ENCODE results near the gene SLC22A17. TPM values are rescaled to one million over a fixed set of nuclear protein-coding genes. Genes with fewer than 3 reads are reported as not detected.

Gene SLC22A17
- total and polyA plus RNA-seq, 10 of the 15 experiments (the other 5 are each of a cell fraction or from before 2014, with no cell fraction given) = not detected

DNA sequence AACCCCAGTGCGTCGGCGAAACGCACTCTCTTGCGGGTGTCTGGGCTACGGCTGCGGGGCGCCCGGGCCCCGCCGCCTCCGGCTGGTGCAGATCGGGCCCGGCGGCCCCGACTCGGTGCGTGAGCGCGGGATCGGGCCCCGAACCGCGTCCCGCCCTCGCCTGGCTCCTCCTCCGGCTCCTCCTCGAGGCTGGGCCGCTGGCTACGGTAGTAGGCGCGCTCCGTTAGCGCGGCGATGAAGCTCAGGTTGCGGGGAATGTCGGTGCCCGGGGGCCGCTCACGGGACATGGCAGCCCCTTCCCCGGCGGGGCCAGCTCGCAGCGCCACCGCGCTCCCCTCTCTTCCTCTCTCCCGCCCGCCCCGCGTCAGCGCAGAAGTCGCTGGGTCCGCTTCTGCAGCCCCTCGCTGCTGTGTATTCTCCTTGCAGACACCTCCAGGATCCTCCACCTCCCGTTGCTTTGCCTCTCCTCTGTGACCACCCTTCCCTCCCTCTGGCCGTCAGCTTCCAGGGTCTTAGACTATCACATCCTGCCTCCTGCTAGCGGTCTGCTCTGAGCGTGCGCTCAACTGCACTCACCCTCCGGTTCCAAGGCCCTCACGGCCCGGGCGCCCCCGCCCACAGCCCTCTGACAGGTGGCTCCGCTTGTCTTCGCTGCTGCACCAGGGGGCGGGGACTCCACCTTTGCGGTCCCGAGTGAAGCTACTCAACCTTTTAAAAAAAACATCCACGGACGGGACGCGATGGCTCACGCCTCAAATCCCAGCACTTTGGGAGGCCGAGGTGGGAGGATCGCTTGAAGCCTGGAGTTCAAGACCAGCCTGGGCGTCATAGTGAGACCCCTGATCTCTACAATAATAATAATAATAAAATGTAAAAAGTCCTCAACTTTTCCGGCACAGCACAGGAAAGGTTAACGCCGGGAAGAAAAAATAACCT lies 50.1 kb downstream of the SLC22A17 start, which contains the start of gene PPP1R3E (continued):
- TF ChIP-seq, protein P1, sequence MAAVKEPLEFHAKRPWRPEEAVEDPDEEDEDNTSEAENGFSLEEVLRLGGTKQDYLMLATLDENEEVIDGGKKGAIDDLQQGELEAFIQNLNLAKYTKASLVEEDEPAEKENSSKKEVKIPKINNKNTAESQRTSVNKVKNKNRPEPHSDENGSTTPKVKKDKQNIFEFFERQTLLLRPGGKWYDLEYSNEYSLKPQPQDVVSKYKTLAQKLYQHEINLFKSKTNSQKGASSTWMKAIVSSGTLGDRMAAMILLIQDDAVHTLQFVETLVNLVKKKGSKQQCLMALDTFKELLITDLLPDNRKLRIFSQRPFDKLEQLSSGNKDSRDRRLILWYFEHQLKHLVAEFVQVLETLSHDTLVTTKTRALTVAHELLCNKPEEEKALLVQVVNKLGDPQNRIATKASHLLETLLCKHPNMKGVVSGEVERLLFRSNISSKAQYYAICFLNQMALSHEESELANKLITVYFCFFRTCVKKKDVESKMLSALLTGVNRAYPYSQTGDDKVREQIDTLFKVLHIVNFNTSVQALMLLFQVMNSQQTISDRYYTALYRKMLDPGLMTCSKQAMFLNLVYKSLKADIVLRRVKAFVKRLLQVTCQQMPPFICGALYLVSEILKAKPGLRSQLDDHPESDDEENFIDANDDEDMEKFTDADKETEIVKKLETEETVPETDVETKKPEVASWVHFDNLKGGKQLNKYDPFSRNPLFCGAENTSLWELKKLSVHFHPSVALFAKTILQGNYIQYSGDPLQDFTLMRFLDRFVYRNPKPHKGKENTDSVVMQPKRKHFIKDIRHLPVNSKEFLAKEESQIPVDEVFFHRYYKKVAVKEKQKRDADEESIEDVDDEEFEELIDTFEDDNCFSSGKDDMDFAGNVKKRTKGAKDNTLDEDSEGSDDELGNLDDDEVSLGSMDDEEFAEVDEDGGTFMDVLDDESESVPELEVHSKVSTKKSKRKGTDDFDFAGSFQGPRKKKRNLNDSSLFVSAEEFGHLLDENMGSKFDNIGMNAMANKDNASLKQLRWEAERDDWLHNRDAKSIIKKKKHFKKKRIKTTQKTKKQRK (IDR thresholded peaks at IDR 0.05; ENCODE audit: low read depth, low read length) = no peak
- TF ChIP-seq, protein P2, sequence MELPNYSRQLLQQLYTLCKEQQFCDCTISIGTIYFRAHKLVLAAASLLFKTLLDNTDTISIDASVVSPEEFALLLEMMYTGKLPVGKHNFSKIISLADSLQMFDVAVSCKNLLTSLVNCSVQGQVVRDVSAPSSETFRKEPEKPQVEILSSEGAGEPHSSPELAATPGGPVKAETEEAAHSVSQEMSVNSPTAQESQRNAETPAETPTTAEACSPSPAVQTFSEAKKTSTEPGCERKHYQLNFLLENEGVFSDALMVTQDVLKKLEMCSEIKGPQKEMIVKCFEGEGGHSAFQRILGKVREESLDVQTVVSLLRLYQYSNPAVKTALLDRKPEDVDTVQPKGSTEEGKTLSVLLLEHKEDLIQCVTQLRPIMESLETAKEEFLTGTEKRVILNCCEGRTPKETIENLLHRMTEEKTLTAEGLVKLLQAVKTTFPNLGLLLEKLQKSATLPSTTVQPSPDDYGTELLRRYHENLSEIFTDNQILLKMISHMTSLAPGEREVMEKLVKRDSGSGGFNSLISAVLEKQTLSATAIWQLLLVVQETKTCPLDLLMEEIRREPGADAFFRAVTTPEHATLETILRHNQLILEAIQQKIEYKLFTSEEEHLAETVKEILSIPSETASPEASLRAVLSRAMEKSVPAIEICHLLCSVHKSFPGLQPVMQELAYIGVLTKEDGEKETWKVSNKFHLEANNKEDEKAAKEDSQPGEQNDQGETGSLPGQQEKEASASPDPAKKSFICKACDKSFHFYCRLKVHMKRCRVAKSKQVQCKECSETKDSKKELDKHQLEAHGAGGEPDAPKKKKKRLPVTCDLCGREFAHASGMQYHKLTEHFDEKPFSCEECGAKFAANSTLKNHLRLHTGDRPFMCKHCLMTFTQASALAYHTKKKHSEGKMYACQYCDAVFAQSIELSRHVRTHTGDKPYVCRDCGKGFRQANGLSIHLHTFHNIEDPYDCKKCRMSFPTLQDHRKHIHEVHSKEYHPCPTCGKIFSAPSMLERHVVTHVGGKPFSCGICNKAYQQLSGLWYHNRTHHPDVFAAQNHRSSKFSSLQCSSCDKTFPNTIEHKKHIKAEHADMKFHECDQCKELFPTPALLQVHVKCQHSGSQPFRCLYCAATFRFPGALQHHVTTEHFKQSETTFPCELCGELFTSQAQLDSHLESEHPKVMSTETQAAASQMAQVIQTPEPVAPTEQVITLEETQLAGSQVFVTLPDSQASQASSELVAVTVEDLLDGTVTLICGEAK (IDR thresholded peaks at IDR 0.05; ENCODE audit: borderline replicate concordance) = no peak
- peak; percentile 72 for TF ChIP-seq NBN (IDR thresholded peaks at IDR 0.05)
- TF ChIP-seq ESRRA (IDR thresholded peaks at IDR 0.05; ENCODE audit: low read length) = no peak
